ENCODE data around the gene TNFRSF21. TPM values are rescaled to one million over a fixed set of nuclear protein-coding genes. Genes with fewer than 3 reads are reported as not detected.
"Not testable (repeated sequence)": the region's sequence is repeated elsewhere in the genome, so short reads cannot be mapped to it uniquely, and the experiment has no call there.

The TNFRSF21 gene
- total RNA-seq, 2 donors from 2014 or later: 7.4 to 12.1 TPM

- Histone ChIP-seq H3K27me3 (no peaks in the 10 kb centered on the region), H3K27ac (no peak overlapping the region), H3K9me3 (no peaks in the 10 kb centered on the region), H3K4me3 (no peak overlapping the region), H3K36me3 (no peaks in the 10 kb centered on the region), H3K4me1 (no peaks in the 10 kb centered on the region)
- DNase-seq (ENCODE audit: low spot score): no peak
- TF ChIP-seq, protein P1, sequence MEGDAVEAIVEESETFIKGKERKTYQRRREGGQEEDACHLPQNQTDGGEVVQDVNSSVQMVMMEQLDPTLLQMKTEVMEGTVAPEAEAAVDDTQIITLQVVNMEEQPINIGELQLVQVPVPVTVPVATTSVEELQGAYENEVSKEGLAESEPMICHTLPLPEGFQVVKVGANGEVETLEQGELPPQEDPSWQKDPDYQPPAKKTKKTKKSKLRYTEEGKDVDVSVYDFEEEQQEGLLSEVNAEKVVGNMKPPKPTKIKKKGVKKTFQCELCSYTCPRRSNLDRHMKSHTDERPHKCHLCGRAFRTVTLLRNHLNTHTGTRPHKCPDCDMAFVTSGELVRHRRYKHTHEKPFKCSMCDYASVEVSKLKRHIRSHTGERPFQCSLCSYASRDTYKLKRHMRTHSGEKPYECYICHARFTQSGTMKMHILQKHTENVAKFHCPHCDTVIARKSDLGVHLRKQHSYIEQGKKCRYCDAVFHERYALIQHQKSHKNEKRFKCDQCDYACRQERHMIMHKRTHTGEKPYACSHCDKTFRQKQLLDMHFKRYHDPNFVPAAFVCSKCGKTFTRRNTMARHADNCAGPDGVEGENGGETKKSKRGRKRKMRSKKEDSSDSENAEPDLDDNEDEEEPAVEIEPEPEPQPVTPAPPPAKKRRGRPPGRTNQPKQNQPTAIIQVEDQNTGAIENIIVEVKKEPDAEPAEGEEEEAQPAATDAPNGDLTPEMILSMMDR (IDR thresholded peaks at IDR 0.05): no peak
Measured at GRCh38 chr6:47319867-47320266, 10.2 kb upstream of the TNFRSF21 start.

DNA sequence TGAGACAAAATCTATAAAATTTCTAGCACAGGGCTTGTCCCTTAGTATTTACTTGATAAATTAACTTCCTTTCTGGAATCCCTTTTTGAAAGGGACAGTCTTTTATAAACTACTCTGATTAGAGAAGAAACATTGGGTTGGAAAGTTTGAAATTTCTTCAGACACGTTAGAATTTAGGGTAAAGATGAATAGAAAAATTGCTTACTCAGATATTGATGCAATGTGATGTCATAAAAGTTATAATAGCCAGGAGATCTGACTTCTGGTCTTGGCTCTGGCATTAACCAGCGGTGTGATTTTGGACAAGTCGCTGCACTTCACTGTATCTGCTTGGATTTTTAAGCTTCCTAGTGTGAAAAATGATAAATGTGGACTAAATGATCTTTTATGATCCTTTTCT, 9.7 kb upstream of the TNFRSF21 start:
- no peak overlapping the region for H3K4me3 ChIP-seq
- TF ChIP-seq, protein P1 (IDR thresholded peaks at IDR 0.05): no peak
- H3K27ac ChIP-seq: no peak overlapping the region
- no peaks in the 10 kb centered on the region for H3K4me1 ChIP-seq
- no peak for DNase-seq (ENCODE audit: low spot score)
- H3K36me3 ChIP-seq: no peaks in the 10 kb centered on the region
- H3K27me3 ChIP-seq: no peaks in the 10 kb centered on the region
- no peaks in the 10 kb centered on the region for H3K9me3 ChIP-seq

DNA sequence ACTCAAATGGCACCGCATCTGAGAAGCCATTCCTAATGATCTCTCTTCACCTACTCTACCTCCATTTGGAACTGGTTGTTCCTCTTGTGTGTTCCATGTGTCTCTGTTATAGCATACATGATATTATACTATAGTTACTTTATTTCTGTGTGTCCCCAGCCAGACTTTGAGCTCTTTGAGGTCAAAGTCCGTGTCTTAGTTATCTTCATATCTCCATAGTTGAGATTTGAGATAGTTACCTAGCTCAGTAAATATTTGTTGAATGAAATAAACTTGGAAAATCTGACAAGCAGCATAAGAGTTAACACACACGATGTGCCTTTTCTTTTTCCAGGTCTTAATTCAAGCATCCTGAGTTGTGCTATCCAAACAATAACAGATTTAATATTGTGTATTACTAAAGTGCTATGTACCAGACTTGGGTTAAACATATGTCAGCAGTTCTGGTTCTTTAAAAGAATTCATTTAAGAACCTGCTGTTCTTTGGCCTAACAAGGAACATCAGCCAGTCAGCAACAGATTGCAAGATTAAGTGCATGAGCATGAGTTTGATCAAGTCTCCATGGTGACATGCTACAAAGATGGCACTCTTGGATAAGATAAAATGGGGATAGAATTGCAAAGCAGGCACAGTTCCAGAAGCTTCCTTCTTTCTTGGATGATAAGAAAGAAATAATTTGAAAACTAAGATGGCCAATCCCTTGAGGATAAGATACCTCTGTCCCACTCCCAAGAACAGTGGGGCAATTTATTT, 8.7 kb upstream of the TNFRSF21 start:
- no peak for DNase-seq (ENCODE audit: low spot score)
- Histone ChIP-seq H3K27me3 (no peaks in the 10 kb centered on the region), H3K27ac (no peak overlapping the region), H3K4me3 (no peak overlapping the region), H3K4me1 (no peaks in the 10 kb centered on the region), H3K9me3 (no peaks in the 10 kb centered on the region), H3K36me3 (no peaks in the 10 kb centered on the region)
- TF ChIP-seq, protein P1 (IDR thresholded peaks at IDR 0.05): no peak

GRCh38 chr6:47315181-47315580, 5.5 kb upstream of the TNFRSF21 start:
- H3K4me3 ChIP-seq; H3K27ac ChIP-seq; H3K36me3 ChIP-seq; H3K4me1 ChIP-seq; H3K27me3 ChIP-seq; DNase-seq (ENCODE audit: low spot score); H3K9me3 ChIP-seq: not testable (repeated sequence)

DNA sequence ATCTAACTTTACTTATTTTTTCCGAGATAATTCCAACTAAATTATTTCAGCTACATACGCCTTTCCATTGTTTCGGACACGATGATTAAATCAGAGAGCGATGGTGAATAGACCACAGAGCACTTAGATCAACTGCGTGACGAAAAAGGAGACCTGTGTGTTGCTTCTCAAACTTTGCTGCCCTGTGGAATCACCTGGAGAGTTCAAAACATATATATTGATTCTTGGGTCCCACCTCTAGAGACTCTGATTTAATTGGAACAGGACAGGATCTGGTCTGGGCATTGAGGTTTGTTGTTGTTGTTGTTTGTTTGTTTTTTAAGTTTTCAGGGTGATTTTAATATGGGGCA, 401 bp upstream of the TNFRSF21 start:
- TF ChIP-seq, protein P1 (IDR thresholded peaks at IDR 0.05): no peak
- H3K27me3 ChIP-seq: no peaks in the 10 kb centered on the region
- peak overlapping the region in 1 of 2 donors; percentile 80 for H3K27ac ChIP-seq
- H3K4me1 ChIP-seq: peaks cover 0 to 10% of the 10 kb centered on the region in 2 donors
- no peaks in the 10 kb centered on the region for H3K9me3 ChIP-seq
- H3K4me3 ChIP-seq: peak overlapping the region in 1 of 2 donors; percentile 70
- no peaks in the 10 kb centered on the region for H3K36me3 ChIP-seq
- no peak for DNase-seq (ENCODE audit: low spot score)

GRCh38 chr6:47308552-47309290, 984 bp downstream of the TNFRSF21 start:
- no peaks in the 10 kb centered on the region for H3K27me3 ChIP-seq
- no peak for DNase-seq (ENCODE audit: low spot score)
- peak overlapping the region; percentile 63 to 80 for H3K27ac ChIP-seq
- TF ChIP-seq, protein P1 (IDR thresholded peaks at IDR 0.05): no peak
- peaks cover 0 to 10% of the 10 kb centered on the region in 2 donors for H3K4me1 ChIP-seq
- H3K9me3 ChIP-seq: no peaks in the 10 kb centered on the region
- H3K4me3 ChIP-seq: peak overlapping the region; percentile 57 to 70
- no peaks in the 10 kb centered on the region for H3K36me3 ChIP-seq

All from right atrium auricular region (tissue), 2 donors.